ENCODE measurements around the gene MEIOSIN.

MEIOSIN gene

DNA sequence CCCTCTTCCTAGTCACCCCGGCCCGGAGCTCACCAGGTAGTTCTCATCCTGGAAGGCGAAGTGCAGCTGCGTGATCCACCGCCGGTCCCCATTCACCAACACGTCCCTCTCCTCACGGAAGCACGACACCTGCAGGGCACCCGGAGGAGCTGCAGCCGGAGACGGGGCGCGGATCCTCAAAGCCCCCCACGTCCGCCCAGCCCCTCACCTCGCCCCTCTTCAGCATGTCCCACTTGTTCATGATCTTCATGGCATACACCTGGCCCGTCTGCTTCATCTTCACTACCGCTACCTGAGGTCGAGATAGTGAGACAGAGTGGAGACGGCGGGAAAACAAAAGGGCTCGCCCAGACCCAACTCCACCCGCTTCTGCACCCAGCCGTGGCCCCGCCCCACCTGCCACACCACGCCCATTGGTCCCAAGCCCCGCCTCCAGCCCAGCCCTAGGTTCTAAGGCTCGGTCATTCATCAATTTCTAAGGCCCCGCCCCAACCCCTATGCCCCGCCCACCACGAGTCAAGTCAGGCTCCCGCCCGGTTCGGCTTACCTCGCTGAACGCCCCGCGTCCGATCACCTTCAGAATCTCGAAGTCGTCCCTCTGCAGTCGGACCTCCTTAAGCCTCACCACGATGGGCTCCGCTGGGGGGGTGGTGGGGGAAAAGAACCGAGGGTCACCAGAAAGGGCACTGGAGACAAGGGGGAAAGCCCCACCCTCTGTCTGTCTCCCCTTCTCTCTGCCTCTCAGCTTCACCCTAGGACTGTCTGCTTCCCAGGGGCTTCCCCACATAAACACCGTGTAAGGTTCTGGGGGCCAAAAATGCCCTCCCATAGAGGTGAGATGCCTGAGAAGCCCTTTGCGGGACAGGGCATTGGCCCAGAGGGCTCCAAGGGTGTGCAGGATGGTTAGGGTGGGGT lies 46.2 kb downstream of the MEIOSIN start:
- in situ Hi-C loops (cut with MboI; ENCODE audit: low sequenced_read_pairs) = no loop called here

DNA sequence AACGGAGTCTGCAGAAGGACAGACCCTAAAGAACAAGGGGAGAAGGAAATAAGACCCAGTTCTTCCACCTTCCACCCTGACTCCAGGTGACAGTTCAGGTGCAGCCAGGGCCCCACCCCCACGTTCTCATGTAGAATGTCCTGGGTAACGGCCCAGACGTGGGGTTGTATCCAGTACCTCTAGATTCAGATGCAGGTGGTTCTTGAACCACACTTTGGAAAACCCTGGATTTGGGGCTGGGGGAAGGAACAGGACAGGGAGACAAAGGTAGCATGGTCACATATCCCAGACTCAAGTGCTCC lies 46.9 kb downstream of the MEIOSIN start:
- in situ Hi-C loops (cut with MboI; ENCODE audit: low sequenced_read_pairs) = no loop called here

DNA sequence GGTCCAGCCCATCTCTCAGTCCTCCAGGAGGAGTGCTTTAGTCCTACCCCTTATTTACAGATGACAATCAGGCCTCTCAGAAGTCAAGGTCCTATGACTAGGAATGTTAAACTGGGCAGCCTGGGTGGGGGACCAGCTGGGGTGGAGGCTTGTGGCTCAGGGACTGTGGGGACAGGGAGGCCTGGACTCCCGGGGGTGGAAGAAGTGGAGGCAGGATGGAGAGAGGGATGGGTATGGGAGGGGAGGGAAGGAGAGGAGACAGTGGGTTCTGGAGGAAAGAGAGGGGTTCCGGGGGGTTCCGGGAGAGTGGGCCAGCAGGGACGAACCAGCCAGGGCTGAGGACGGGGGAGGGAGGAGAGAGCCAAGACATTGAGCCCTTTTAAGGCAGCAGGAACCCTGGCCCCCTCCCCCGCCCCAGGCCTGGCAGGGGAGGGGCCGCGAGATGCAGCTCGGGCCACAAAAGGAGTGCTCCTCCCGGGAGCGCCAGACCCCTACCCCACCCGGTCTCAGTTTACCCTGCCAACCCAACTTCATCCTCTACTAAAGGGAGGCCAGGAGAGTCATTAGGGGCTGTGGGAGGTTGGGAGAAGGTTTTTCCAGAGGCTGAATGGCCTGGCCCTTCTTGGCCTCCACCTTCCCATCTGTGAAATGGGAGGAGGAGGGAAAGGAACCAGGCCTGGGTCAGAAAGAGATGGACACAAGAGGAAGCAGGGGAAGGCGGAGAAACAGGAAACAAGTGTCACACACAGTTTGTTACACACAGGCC lies 47.4 kb downstream of the MEIOSIN start:
- in situ Hi-C loops (cut with MboI; ENCODE audit: low sequenced_read_pairs) = no loop called here

DNA sequence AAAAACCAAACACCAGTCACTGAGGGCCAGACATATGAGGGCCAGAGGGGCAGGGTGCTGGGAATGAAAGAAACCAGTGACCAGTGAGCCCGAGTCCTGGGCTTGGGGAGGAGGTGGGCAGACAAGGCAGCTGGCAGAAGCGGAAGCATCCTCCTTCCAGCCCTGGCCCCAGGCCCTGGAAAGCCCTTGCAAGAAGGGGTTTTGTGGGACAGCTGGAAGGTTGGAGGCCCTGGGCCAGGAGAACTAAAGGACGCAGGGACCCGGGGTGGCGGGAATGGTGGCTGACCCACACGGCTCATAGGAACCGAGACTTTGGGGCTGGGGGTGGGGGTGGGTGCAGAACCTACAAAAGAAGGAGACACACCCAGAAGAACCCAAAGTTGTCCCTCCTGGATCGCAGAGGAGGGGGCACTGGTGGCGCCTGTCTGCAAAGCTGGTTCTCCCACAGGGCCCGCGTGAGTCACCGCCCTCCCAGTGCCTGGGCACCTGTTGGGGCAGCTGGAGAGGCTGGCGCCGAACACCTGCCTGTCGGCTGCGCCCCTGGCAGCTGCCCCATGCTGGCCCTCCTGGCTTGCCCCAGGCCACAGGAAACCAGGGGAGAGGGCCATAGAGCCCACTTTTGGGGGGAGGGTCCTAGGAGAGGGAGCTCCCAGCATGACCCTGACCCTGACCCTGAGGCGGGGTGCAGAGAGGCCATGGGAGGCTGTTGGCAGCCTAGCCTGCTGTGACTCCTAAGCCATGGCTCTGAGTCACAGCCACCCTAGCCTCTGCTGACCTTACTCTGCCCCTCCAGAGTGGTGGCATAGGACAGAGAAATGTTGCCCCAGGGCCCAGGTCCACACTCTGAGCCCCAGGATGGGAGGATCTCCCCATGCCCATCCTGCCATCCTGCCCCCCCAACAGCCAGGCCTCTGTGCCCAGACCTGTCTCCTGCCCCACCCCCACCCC lies 48.2 kb downstream of the MEIOSIN start:
- in situ Hi-C loops (cut with MboI; ENCODE audit: low sequenced_read_pairs) = no loop called here

DNA sequence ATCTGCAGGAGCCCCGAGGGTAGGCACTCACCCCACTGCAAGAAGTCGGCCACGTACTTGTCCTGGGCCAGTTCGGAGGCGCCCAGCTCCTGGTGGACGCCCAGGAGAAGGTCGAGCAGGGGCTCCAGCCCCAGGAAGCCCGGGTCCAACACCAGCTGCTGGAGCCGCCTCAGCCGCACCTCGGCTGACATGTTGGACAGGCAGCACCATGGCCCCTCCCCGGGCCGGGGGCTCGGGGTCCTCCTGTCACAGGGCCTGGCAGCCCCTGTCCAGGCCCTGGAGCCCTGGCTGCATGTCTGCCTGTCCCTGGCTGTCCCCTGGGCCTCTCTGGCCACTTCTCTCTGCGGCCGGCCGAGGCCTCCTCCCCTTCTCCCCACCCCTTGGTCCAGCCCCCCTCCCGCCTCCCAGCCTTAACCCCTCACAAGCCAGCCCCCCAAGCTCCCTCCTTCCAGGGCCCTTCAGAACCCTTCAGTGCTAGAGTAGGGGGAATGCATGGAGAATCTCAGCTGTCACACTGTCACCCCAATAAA lies 49.0 kb downstream of the MEIOSIN start, which contains the start of gene DMPK:
TSS of gene DMPK (minus strand) at position 329 of the 530 bp plus-strand sequence. CDS start at position 191, 138 bp downstream.
- in situ Hi-C loops (cut with MboI; ENCODE audit: low sequenced_read_pairs) = no loop called here

DNA sequence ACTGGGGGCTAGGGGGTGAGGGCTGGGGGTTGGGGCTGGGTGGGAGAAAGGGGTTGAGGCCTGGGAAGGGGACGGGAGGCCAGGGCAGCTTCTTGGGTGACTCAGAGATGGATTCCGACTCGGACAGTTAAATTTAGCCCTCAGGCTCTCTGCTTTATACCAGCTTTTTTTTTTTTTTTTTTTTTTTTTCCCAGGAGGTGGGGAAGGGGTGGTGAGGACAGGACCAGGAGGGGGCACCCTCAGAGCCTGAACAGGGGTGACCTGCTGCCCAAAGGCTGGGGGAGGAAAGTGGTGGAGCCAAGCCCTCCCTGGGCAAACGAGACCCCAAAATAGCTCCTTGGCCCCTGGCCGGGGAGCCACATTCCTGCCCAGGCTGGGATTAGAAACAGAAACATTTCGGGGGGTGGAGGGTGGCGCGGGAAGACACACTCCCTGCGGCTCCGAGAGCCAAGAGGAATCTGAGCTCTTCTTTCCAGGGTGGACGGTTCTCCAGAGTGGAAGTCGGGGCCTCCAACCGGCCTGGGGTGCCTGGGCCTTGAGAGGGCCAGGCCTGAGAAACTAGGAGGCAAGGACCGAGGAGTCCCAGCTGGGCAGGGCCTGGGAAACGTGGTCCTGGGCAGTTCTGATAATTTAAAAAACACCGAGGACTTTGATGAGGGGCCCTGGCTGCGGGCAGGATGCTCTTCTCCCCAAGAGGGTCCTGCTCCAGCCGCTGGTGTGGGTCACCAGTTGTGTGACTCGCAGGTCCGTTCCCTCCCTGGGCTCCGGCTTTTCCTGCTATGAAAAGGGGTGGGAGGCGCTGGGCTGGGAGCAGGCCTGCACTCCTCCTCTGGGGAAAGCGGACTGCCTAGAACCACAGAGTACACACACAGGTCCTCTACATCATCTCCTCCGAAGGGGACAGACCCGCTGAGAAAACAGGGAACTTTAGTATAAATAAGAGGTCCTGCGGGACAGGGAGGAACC lies 49.9 kb downstream of the MEIOSIN start:
- in situ Hi-C loops (cut with MboI; ENCODE audit: low sequenced_read_pairs) = no loop called here

DNA sequence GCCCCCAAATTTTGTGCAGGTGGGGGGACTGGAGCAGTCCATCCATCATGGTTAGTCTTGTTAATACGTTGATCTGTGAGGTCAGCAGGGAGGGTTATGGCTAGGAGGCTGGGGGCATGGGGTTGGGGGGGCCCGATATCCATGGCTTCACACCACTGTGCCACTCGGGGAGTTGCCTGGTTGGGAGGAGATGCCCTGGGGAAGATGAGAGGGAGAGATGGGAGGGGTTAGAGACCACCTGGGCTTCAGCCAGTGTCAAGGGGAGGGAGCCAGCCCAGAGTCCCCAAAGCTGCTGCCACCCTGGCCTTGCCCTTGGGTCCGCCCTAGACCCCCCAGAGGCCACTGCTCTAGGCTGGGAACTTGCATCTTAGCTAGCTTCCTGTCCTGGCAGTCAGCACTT lies 50.9 kb downstream of the MEIOSIN start:
- in situ Hi-C loops (cut with MboI; ENCODE audit: low sequenced_read_pairs) = no loop called here

DNA sequence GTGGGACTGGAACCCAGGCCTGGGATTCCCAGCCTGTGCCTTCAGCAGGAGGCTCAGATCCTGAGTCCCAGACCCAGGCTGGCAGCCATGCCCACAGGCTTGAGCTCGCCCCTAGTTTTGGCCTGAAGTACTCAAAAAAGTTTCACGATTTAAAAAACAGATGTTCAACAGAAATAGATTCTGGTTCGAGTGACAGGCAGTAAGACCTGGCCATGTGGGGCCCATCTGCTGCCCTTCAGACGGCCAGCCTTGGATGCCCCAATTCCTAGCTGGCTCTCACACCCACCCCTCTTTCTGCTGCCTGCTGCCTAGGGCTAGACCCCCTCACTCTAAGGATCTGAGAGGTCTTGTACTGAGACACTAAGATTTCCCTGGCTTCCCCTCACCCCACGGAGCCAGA lies 51.9 kb downstream of the MEIOSIN start:
- in situ Hi-C loops (cut with MboI; ENCODE audit: low sequenced_read_pairs) = no loop called here

DNA sequence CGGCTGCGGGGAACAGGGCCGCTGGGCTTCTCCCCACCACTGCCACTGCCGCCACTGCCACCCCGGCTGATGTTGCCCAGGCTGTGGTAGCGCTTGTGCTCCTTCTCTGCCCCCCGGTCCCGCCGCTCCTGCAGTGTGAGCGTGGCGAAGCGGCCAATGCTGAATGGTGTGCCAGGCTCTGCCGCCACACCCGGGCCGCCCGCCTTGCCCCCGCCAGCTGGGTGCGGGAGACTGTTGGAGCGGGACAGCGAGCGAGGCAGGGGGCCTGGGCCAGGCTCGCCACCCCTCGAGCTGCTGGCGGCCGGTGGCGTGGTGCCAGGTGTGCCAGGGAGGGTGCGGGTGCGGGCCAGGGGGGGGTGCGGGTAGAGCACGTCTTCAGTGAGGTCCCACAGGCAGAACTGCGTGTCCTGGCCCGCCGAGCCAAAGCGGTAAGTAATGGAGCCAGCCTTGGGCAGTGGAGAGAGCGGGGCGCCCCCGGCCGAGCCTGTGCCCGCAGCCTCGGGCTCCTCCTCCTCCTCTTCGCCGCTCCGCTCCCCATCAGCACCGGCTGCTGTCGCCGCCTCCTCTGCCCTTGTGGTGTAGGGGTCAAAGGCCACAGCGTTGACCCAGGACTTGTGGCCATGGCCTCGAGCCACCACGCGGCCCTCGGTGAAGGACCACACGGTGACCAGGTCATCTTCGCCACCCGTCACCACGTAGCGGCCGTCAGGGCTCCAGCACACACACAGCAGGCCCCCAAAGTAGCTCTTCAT lies 52.7 kb downstream of the MEIOSIN start:
- in situ Hi-C loops (cut with MboI; ENCODE audit: low sequenced_read_pairs) = no loop called here

DNA sequence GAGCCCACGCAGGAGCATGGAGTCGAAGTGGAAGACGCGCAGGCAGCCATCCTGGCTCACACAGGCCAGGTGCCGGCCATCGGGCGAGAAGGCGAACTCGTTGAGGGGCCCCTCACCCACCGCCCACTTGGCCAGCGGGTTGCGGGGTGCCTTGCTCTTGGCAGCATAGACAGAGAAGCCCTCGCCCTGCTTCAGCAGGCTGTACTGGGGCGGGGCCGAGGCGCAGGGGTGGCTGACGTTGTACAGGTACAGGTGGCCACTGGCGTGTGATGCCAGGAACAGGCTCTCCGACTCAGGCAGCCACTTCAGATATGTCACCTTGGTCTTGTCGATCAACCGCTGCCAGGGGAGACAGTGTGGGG lies 53.3 kb downstream of the MEIOSIN start:
- in situ Hi-C loops (cut with MboI; ENCODE audit: low sequenced_read_pairs) = no loop called here

DNA sequence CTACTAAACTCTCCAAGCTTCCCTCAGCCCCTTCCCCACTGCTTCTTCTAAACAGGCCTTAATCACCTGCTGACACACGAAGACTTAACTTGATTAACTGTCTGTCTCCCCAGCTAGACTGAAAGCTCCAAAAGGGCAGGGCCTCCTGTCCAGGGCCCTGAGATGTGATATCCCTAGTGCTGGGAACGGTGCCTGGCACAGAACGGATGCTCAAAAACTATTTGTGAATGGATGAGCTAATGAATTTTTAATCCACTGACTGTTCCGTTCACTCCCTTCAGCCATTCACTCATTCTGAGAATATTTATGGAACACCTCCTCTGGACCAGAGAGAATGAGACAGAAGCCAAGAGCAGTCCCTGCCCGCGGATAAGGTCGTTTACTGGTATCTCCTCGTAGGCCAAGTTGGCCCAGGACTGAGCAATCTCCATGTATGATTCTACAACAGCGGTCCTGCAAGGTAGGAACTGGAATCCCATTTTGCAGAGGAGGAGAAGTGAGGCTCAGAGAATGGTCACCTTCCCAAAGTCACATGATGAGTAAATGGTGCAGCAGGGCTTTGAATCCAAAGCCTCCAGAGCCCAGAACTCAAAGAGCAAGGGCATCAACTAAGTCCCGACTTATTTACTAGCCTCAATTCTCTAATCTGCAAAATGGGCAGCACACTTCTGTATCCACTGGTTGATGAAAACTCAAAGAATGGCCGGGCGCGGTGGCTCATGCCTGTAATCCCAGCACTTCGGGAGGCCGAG lies 56.0 kb downstream of the MEIOSIN start:
- in situ Hi-C loops (cut with MboI; ENCODE audit: low sequenced_read_pairs) = no loop called here

DNA sequence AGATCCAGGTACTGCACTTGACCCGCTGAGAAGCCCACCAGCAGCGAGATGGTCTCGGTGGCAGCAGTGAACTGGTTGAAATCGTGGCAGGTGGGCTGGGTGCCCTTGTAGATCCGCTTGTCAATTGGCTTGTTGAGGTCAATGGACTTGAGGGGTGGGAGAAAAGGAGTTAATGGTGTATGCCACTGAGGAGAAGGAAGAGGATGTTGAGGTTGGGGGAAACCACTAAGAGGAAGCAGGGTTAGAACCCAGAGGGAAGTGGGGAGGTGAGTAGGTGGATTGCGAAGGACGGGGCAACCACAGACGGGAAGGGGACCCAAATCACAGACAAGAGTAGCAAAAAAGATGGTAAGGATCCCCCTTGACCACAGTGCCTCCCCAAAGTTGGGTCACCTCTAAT lies 57.7 kb downstream of the MEIOSIN start:
- in situ Hi-C loops (cut with MboI; ENCODE audit: low sequenced_read_pairs) = no loop called here

DNA sequence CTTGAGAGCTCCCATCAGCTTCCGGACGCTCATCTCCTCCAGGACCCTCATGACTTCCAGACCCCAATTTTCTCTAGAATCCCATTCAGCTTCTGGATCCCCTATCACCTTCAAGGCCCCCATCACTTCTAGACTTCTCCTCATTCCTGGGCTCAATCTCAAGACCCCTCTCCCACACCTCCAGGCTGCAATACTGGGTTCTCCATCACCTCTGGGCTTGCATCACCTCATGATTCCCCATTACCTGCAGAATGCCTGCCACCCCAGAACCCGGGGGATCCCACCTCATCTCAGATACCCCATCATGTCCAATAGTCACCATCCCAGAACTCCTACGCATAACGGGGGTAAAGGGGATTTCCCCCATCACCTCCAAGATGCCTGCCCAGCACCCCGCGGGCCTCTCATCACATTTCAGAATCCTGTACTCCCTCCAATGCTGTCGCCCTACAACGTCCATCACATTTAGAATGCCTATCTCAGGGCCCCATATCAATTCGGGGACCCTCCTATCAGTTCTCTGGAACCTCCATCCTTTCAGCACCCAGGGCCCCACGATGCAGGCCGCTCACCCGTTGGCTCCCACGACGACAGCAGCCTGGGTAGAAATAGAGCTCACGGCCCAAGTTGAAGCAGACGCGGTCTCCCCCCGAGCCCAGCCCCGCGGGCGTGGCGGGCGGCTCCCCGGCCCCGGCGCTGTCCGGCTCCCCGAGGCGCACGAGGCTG lies 58.7 kb downstream of the MEIOSIN start:
- in situ Hi-C loops (cut with MboI; ENCODE audit: low sequenced_read_pairs) = no loop called here

DNA sequence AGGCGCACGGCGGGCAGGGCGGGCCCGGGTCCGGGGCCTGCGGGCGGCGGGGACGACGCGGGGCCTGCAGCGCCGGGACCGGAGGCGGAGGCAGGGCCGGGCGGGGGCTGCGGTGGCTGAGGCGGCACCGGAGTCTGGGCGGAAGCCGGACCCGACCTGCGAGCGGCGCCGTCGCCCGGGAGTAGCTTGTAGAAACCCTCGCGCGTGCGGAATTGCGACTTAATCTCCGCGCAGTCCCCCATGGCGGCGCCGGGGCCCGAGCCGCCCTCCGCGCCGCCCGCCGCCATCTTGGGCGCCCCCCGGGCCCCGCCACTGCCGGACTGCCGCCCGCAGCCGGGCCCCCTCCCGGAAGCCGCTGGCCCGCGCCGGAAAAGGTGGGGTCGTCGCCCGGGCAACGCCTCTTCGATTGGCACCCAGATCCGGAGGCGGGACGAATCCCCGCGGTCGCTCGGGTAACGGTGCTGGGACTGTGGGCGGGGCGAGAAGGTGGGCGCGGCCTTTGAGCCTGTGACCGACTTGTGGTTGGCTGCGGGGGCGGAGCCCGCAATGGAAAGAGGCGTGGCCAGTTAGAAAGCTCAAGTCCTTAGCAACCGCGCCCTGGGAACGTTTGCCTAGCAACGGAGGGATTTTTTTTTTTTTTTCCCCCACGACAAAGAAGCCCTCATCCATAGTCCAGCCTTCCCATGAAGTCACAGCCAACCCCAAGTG lies 59.4 kb downstream of the MEIOSIN start, which contains the start of gene DMWD:
TSS of gene DMWD (minus strand) at position 376 of the 708 bp plus-strand sequence. CDS start at position 287, 89 bp downstream.
- in situ Hi-C loops (cut with MboI; ENCODE audit: low sequenced_read_pairs) = no loop called here

DNA sequence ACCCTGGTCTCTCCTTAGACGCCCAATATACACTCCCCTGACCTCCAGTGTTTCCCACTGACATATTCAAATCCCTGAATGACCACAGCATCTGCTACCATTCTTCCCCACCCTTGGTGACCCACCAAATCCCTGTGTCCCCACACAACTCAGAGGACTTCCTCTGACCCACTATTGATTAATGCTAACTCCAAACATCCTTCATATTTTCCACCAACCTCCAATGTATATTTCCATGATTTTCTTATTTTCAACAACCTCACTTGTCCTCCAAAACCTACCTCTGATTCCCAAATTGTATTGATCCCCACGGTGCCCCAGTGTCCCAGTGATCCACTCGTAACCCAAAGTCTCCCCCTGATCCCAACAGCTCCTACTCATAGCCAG lies 59.9 kb downstream of the MEIOSIN start:
- in situ Hi-C loops (cut with MboI; ENCODE audit: low sequenced_read_pairs) = no loop called here

DNA sequence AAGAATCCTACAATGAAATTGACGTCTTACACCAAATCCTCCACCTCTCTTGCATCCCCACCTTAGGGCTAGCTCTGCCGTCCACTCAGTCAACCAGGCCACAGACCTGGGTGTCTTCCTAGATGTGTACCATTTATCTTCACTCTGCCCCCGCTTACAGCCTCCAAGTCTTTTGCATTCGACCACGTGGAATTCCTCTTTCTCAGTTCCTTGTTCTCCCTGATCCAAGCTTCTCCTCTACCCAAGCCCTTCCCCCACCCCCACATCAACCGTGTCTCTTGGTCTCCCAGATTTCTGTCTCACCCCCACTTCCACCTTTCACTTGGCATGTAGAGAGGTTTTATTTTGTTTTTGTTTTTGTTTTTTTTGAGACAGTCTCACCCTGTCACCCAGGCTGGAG lies 60.6 kb downstream of the MEIOSIN start:
- in situ Hi-C loops (cut with MboI; ENCODE audit: low sequenced_read_pairs) = no loop called here

DNA sequence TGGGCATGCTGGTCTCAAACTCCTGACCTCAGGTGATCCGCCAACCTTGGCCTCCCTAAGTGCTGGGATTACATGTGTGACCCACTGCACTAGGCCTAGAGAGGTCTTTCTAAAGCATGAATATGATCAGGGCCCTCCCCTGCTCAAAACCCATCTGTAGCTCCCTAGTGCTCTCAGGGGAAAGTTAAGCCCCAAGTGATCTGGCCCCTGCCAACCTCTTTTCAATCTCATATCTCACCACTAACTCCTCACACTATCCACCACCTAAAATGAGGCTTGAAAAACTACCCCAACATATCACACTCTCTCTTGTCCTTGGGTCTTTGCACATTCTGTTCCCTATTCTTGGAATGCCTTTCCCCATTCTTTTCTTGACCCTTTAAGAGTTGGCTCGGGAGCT lies 61.4 kb downstream of the MEIOSIN start:
- in situ Hi-C loops (cut with MboI; ENCODE audit: low sequenced_read_pairs) = no loop called here

All from HL-60/S4 treated with retinoic acid at 250 ng/mL for 4 days and 3 days (cell line).